ENCODE data around the gene SPRED3.
A peak's percentile ranks its signal among the peaks of the same experiment; 100 is the strongest.
"Not testable (repeated sequence)": the region's sequence is repeated elsewhere in the genome, so short reads cannot be mapped to it uniquely, and the experiment has no call there.

The SPRED3 gene

DNA sequence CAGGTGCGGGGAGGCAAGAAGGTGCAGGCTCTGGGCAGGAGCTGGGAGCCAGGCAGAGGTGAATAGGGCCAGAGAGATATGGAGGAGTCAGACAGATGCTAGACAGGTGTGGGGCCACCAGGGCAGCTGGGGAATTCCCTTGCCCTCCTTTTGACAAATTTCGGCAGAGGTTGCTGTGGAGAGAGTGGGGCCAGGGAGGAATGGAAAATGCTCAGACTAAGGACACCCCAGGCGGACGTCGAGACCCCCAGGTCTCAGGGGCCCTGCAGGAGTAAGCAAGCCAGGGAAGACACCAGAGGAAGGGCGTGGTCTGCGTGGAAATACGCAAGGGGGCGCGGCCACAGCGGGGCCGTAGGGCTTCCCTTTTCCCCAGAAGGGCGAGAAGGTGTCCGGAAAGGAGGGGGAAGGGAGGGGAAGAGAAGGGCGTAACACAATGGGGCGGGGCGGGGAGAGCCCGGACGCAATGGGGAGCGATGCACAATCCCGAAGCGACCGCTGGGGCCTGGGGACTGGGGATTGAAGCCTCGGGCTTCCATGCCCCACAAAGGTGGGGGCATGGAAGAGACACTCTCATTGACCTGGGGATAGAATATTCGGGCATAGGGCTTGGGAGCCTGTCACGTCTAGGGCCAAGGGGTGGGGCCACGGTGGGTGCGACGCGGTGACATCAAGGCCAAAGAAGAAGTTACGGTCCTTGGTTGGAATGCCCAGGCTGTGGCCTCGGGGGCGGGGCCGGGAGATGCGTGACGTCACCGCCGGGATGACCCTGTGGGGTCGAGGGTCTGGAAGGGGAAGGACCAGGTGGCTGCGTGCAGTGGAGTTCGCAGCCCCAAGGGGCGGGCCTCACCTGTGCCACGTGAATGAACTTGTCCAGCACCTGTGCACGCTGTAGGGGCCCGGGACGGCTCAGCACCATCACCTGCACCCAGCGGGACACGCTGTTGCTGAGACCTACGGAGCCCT, 29.3 kb downstream of the SPRED3 start:
- Histone ChIP-seq H3K27ac (ENCODE audit: low read depth, low read length, severe bottlenecking) (no peak overlapping the region), H3K4me3 (ENCODE audit: extremely low read depth, insufficient read depth, low read length, poor library complexity, severe bottlenecking) (peak overlapping the region; percentile 30), H3K36me3 (ENCODE audit: control insufficient read depth, insufficient read depth, low read length) (no peaks in the 10 kb centered on the region), H3K4me1 (ENCODE audit: control insufficient read depth, insufficient read depth, low read length, poor library complexity, severe bottlenecking) (peaks cover 5% of the 10 kb centered on the region), H3K9me3 (ENCODE audit: control insufficient read depth, low read length) (no peaks in the 10 kb centered on the region)
- 9 to 10% methylated on average over 43 to 45 of the region's 49 CpGs for WGBS, 2 experiments (ENCODE audit: insufficient coverage in 2 of 2)

GRCh38 chr19:38420935-38421334, 32.4 kb downstream of the SPRED3 start:
- WGBS, 2 experiments (ENCODE audit: insufficient coverage in 2 of 2) = 92 to 93% methylated on average over 8 to 9 of the region's 9 CpGs
- Histone ChIP-seq H3K4me1 (ENCODE audit: control insufficient read depth, insufficient read depth, low read length, poor library complexity, severe bottlenecking) (peaks cover 9% of the 10 kb centered on the region), H3K36me3 (ENCODE audit: control insufficient read depth, insufficient read depth, low read length) (no peaks in the 10 kb centered on the region), H3K27ac (ENCODE audit: low read depth, low read length, severe bottlenecking) (no peak overlapping the region), H3K9me3 (ENCODE audit: control insufficient read depth, low read length) (no peaks in the 10 kb centered on the region), H3K4me3 (ENCODE audit: extremely low read depth, insufficient read depth, low read length, poor library complexity, severe bottlenecking) (no peak overlapping the region)

DNA sequence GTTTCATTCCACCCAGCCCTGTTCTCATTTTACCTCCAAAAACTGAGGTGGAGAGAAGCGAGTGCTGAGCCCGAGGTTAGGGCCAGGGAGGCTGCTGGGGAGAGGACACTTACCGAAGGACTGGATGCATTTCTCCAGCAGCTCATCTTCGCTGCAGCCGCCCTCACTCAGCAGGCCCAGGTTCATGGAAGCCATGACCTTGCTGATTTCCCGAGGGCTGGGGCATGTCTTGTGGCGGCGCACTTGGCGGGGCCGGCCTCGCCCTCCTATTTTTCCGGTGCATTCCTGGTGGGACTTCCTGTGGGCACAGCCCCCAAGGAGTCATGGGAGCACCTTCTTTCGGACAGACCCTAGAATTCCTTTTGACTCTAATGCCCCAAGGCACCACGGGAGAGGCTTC, 33.4 kb downstream of the SPRED3 start:
- Histone ChIP-seq H3K36me3 (ENCODE audit: control insufficient read depth, insufficient read depth, low read length) (no peaks in the 10 kb centered on the region), H3K4me1 (ENCODE audit: control insufficient read depth, insufficient read depth, low read length, poor library complexity, severe bottlenecking) (peaks cover 10% of the 10 kb centered on the region), H3K9me3 (ENCODE audit: control insufficient read depth, low read length) (no peaks in the 10 kb centered on the region), H3K4me3 (ENCODE audit: extremely low read depth, insufficient read depth, low read length, poor library complexity, severe bottlenecking) (no peak overlapping the region), H3K27ac (ENCODE audit: low read depth, low read length, severe bottlenecking) (no peak overlapping the region)
- WGBS, 2 experiments (ENCODE audit: insufficient coverage in 2 of 2) = 89 to 91% methylated on average over 10 to 14 of the region's 14 CpGs

GRCh38 chr19:38422438-38422837, 33.9 kb downstream of the SPRED3 start:
- no peak overlapping the region for H3K4me3 ChIP-seq (ENCODE audit: extremely low read depth, insufficient read depth, low read length, poor library complexity, severe bottlenecking)
- H3K36me3 ChIP-seq (ENCODE audit: control insufficient read depth, insufficient read depth, low read length) = no peaks in the 10 kb centered on the region
- WGBS, 2 experiments (ENCODE audit: insufficient coverage in 2 of 2) = 87 to 92% methylated on average over 5 to 6 of the region's 7 CpGs
- no peak overlapping the region for H3K27ac ChIP-seq (ENCODE audit: low read depth, low read length, severe bottlenecking)
- no peaks in the 10 kb centered on the region for H3K9me3 ChIP-seq (ENCODE audit: control insufficient read depth, low read length)
- H3K4me1 ChIP-seq (ENCODE audit: control insufficient read depth, insufficient read depth, low read length, poor library complexity, severe bottlenecking) = peaks cover 8% of the 10 kb centered on the region

- Histone ChIP-seq H3K27ac (ENCODE audit: low read depth, low read length, severe bottlenecking) (no peak overlapping the region), H3K4me1 (ENCODE audit: control insufficient read depth, insufficient read depth, low read length, poor library complexity, severe bottlenecking) (peaks cover 5% of the 10 kb centered on the region), H3K9me3 (ENCODE audit: control insufficient read depth, low read length) (no peaks in the 10 kb centered on the region), H3K4me3 (ENCODE audit: extremely low read depth, insufficient read depth, low read length, poor library complexity, severe bottlenecking) (no peak overlapping the region), H3K36me3 (ENCODE audit: control insufficient read depth, insufficient read depth, low read length) (no peaks in the 10 kb centered on the region)
- 80 to 86% methylated on average over 3 to 4 of the region's 5 CpGs for WGBS, 2 experiments (ENCODE audit: insufficient coverage in 2 of 2)
Observed at GRCh38 chr19:38424272-38424671, 35.8 kb downstream of the SPRED3 start.

- no peak overlapping the region for H3K27ac ChIP-seq (ENCODE audit: low read depth, low read length, severe bottlenecking)
- H3K36me3 ChIP-seq (ENCODE audit: control insufficient read depth, insufficient read depth, low read length) = no peaks in the 10 kb centered on the region
- H3K4me3 ChIP-seq (ENCODE audit: extremely low read depth, insufficient read depth, low read length, poor library complexity, severe bottlenecking) = no peak overlapping the region
- H3K4me1 ChIP-seq (ENCODE audit: control insufficient read depth, insufficient read depth, low read length, poor library complexity, severe bottlenecking) = peaks cover 5% of the 10 kb centered on the region
- no peaks in the 10 kb centered on the region for H3K9me3 ChIP-seq (ENCODE audit: control insufficient read depth, low read length)
- 76 to 85% methylated on average over 6 of the region's 7 CpGs for WGBS, 2 experiments (ENCODE audit: insufficient coverage in 2 of 2)
Observed at GRCh38 chr19:38425222-38425809, 36.8 kb downstream of the SPRED3 start.

DNA sequence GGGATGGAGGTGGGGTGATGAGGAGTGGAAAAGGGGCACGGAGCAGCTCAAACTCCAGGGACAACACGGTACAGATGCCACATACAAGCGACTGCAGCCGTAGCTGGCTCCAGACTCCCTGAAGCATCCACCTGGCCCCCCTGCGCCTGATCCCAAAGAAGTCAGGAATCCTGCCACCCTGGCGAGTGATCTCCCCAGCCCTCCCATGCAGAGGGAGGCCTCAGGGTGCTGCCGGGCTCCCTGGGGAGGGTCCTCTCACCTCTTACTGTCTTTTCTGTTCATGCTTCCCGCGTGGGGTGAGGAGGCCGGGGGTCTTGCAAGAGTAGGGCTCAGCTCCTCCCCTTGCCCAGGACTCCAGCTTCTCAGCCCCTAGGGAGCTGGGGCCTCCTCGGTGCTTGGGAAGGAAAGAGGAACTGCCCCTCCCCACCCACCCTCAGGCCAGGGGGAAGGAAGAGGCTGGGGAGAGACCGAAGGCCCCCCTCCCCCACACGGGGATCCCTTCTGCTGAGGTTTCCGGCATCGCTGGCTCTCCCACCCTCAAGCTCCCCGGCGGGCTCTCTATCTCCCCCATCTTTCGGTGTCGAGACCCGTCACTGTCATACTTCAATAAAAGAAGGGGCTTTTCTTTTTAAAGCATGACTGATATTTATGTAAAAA, 37.4 kb downstream of the SPRED3 start, which contains the start of gene RASGRP4:
Gene RASGRP4 (minus strand): TSS at position 410 of the 657 bp plus-strand sequence. CDS start 128 bp downstream, at position 282.
- WGBS, 2 experiments (ENCODE audit: insufficient coverage in 2 of 2) = 58 to 68% methylated on average over 6 to 9 of the region's 20 CpGs
- Histone ChIP-seq H3K9me3 (ENCODE audit: control insufficient read depth, low read length) (no peaks in the 10 kb centered on the region), H3K36me3 (ENCODE audit: control insufficient read depth, insufficient read depth, low read length) (no peaks in the 10 kb centered on the region), H3K4me3 (ENCODE audit: extremely low read depth, insufficient read depth, low read length, poor library complexity, severe bottlenecking) (no peak within 1 kb of the TSS), H3K4me1 (ENCODE audit: control insufficient read depth, insufficient read depth, low read length, poor library complexity, severe bottlenecking) (peaks cover 5% of the 10 kb centered on the region), H3K27ac (ENCODE audit: low read depth, low read length, severe bottlenecking) (no peak within 1 kb of the TSS)

GRCh38 chr19:38427035-38427677, 38.7 kb downstream of the SPRED3 start:
- H3K4me1 ChIP-seq (ENCODE audit: control insufficient read depth, insufficient read depth, low read length, poor library complexity, severe bottlenecking); H3K27ac ChIP-seq (ENCODE audit: low read depth, low read length, severe bottlenecking); H3K36me3 ChIP-seq (ENCODE audit: control insufficient read depth, insufficient read depth, low read length); H3K9me3 ChIP-seq (ENCODE audit: control insufficient read depth, low read length); H3K4me3 ChIP-seq (ENCODE audit: extremely low read depth, insufficient read depth, low read length, poor library complexity, severe bottlenecking): not testable (repeated sequence)
- 85 to 88% methylated on average over 10 to 13 of the region's 17 CpGs for WGBS, 2 experiments (ENCODE audit: insufficient coverage in 2 of 2)

GRCh38 chr19:38429055-38429810, 40.7 kb downstream of the SPRED3 start:
- WGBS, 2 experiments (ENCODE audit: insufficient coverage in 2 of 2) = 89% methylated on average over 12 of the region's 14 CpGs
- peaks cover 5% of the 10 kb centered on the region for H3K4me1 ChIP-seq (ENCODE audit: control insufficient read depth, insufficient read depth, low read length, poor library complexity, severe bottlenecking)
- H3K9me3 ChIP-seq (ENCODE audit: control insufficient read depth, low read length) = no peaks in the 10 kb centered on the region
- H3K36me3 ChIP-seq (ENCODE audit: control insufficient read depth, insufficient read depth, low read length) = no peaks in the 10 kb centered on the region
- H3K4me3 ChIP-seq (ENCODE audit: extremely low read depth, insufficient read depth, low read length, poor library complexity, severe bottlenecking) = no peak overlapping the region
- H3K27ac ChIP-seq (ENCODE audit: low read depth, low read length, severe bottlenecking) = no peak overlapping the region

DNA sequence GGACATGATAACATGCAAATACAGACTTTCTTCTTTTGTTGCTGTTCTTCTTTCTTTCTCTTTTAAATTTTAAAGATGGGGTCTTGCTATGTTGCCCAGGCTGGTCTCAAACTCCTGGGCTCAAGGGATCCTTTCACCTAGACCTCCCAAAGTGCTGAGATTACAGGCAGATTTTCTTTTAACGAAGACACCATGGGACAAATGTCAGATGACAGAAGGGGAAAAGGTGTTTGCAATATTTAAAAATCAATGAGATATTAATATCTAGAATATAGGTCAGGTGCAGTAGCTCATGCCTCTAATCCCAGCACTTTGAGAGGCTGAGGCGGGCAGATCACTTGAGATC, 41.3 kb downstream of the SPRED3 start:
- H3K36me3 ChIP-seq (ENCODE audit: control insufficient read depth, insufficient read depth, low read length) = no peaks in the 10 kb centered on the region
- peaks cover 10% of the 10 kb centered on the region for H3K4me1 ChIP-seq (ENCODE audit: control insufficient read depth, insufficient read depth, low read length, poor library complexity, severe bottlenecking)
- no peak overlapping the region for H3K27ac ChIP-seq (ENCODE audit: low read depth, low read length, severe bottlenecking)
- H3K4me3 ChIP-seq (ENCODE audit: extremely low read depth, insufficient read depth, low read length, poor library complexity, severe bottlenecking) = no peak overlapping the region
- no peaks in the 10 kb centered on the region for H3K9me3 ChIP-seq (ENCODE audit: control insufficient read depth, low read length)
- WGBS, 2 experiments (ENCODE audit: insufficient coverage in 2 of 2) = 100% methylated on average over 1 of the region's 2 CpGs; no CpG with 5 or more reads in 1 of the 2 experiments
